ENCODE measurements around the gene ATP2B2.

DNA sequence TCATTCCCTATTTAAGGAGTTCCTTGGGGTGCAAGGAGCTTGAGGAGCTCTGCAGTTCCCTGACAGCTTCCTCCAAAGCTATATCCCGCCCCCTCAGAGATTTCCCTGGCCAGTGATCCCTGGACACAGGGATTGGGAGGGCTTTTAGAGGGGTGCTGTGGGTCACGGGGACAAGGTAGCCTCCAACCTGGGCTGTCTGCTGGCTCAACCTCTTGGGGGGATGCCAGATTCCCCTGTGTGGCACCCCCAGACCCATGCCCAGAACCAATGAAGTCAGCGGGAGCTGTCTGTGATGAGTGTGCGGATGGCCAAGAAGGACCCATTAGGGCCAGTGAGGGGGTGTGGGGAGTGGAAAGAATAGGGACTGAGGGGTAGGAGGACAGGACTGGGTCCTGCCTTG, 21.0 kb upstream of the ATP2B2 start:
- TF ChIP-seq ZEB2 (tag by site-specific recombination; IDR thresholded peaks at IDR 0.05) (no peak), ZNF211 (tag by site-specific recombination; IDR thresholded peaks at IDR 0.05; ENCODE audit: low read depth) (no peak), ZNF654 (tag by site-specific recombination; IDR thresholded peaks at IDR 0.05; ENCODE audit: low read depth) (no peak), ZNF707 (tag by site-specific recombination; IDR thresholded peaks at IDR 0.05) (no peak), SCRT1 (tag by site-specific recombination; IDR thresholded peaks at IDR 0.05; ENCODE audit: borderline replicate concordance) (no peak), ZNF138 (tag by site-specific recombination; IDR thresholded peaks at IDR 0.05; ENCODE audit: borderline replicate concordance) (no peak), TRIM28 (IDR thresholded peaks at IDR 0.05; ENCODE audit: borderline replicate concordance, low read length) (no peak), BCL11B (tag by site-specific recombination; IDR thresholded peaks at IDR 0.05; ENCODE audit: low read depth) (no peak), ZSCAN30 (tag by site-specific recombination; IDR thresholded peaks at IDR 0.05) (no peak)
- TF ChIP-seq, protein P1, sequence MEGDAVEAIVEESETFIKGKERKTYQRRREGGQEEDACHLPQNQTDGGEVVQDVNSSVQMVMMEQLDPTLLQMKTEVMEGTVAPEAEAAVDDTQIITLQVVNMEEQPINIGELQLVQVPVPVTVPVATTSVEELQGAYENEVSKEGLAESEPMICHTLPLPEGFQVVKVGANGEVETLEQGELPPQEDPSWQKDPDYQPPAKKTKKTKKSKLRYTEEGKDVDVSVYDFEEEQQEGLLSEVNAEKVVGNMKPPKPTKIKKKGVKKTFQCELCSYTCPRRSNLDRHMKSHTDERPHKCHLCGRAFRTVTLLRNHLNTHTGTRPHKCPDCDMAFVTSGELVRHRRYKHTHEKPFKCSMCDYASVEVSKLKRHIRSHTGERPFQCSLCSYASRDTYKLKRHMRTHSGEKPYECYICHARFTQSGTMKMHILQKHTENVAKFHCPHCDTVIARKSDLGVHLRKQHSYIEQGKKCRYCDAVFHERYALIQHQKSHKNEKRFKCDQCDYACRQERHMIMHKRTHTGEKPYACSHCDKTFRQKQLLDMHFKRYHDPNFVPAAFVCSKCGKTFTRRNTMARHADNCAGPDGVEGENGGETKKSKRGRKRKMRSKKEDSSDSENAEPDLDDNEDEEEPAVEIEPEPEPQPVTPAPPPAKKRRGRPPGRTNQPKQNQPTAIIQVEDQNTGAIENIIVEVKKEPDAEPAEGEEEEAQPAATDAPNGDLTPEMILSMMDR (tag by site-specific recombination; IDR thresholded peaks at IDR 0.05) = no peak
- TF ChIP-seq, protein P2, sequence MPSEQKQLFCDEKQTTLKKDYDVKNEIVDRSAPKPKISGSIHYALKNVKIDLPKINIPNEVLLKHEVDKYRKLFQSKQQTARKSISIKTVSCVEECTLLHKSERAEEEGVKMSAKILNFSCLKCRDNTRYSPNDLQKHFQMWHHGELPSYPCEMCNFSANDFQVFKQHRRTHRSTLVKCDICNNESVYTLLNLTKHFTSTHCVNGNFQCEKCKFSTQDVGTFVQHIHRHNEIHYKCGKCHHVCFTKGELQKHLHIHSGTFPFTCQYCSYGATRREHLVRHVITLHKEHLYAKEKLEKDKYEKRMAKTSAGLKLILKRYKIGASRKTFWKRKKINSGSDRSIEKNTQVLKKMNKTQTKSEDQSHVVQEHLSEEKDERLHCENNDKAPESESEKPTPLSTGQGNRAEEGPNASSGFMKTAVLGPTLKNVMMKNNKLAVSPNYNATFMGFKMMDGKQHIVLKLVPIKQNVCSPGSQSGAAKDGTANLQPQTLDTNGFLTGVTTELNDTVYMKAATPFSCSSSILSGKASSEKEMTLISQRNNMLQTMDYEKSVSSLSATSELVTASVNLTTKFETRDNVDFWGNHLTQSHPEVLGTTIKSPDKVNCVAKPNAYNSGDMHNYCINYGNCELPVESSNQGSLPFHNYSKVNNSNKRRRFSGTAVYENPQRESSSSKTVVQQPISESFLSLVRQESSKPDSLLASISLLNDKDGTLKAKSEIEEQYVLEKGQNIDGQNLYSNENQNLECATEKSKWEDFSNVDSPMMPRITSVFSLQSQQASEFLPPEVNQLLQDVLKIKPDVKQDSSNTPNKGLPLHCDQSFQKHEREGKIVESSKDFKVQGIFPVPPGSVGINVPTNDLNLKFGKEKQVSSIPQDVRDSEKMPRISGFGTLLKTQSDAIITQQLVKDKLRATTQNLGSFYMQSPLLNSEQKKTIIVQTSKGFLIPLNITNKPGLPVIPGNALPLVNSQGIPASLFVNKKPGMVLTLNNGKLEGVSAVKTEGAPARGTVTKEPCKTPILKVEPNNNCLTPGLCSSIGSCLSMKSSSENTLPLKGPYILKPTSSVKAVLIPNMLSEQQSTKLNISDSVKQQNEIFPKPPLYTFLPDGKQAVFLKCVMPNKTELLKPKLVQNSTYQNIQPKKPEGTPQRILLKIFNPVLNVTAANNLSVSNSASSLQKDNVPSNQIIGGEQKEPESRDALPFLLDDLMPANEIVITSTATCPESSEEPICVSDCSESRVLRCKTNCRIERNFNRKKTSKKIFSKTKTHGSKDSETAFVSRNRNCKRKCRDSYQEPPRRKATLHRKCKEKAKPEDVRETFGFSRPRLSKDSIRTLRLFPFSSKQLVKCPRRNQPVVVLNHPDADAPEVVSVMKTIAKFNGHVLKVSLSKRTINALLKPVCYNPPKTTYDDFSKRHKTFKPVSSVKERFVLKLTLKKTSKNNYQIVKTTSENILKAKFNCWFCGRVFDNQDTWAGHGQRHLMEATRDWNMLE (tag by site-specific recombination; conservative IDR thresholded peaks at IDR 0.05; ENCODE audit: low read depth) = no peak
